D721Med (cell line): ENCODE data around the gene ZNF554.

Experiments
- DNase-seq: peaks from one replicate; pipeline ENCODE4 v3.0.0; 2011; ENCODE audit warnings: low spot score; ENCODE audit not compliant: insufficient read length
- FAIRE-seq: peaks from 2 replicates; lab custom pipeline; 2011; peaks lifted over from hg19 to GRCh38; lab: Jason Lieb, UNC
- TF ChIP-seq, protein P1 (sequence below): IDR thresholded peaks from 2 replicates; pipeline ENCODE4 v1.5.1; 2012; ENCODE audit warnings: mild to moderate bottlenecking, control low read depth; ENCODE audit not compliant: insufficient read depth; ENCODE audit errors: missing control alignments

ZNF554 gene

GRCh38 chr19:2775556-2776430 lies 43.9 kb upstream of the ZNF554 start:
- FAIRE-seq (no peak), DNase-seq (no peak)
- TF ChIP-seq, protein P1, sequence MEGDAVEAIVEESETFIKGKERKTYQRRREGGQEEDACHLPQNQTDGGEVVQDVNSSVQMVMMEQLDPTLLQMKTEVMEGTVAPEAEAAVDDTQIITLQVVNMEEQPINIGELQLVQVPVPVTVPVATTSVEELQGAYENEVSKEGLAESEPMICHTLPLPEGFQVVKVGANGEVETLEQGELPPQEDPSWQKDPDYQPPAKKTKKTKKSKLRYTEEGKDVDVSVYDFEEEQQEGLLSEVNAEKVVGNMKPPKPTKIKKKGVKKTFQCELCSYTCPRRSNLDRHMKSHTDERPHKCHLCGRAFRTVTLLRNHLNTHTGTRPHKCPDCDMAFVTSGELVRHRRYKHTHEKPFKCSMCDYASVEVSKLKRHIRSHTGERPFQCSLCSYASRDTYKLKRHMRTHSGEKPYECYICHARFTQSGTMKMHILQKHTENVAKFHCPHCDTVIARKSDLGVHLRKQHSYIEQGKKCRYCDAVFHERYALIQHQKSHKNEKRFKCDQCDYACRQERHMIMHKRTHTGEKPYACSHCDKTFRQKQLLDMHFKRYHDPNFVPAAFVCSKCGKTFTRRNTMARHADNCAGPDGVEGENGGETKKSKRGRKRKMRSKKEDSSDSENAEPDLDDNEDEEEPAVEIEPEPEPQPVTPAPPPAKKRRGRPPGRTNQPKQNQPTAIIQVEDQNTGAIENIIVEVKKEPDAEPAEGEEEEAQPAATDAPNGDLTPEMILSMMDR = no peak

DNA sequence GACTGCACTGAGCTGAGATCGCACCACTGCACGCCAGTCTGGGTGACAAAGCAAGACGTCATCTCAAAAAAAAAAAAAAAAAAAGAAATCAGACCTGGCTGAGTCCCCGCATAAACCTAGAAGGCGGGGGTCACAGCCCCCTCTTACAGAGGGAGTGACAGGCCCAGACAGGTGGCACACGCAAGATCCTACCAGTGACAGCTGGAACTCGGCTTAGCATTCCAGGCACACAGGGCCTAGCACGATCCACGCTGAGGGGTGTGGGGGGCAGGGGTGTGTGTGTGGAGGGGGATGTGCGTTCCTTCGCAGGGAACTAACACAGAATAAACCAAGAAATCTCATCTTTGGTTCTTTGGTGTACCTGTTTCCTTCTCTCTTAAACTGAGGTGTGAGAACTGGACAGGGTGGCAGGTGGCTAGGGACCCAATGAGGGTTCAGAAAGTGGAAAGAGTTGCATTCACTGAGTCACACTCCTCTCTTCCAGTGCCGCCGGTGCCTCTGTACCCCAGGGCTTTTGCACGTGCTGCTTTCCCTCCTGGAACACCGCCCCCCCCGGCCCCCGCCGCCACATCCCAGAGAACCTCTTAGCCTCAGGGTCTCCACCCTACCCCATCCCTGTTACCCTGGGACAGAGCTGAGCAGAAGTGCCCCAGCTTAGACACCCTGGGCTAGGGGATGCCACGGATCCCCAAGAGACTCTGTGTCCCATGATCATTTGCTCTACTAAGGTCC lies 41.5 kb upstream of the ZNF554 start:
- FAIRE-seq (no peak), DNase-seq (peak; percentile 67)
- TF ChIP-seq, protein P1 = no peak

DNA sequence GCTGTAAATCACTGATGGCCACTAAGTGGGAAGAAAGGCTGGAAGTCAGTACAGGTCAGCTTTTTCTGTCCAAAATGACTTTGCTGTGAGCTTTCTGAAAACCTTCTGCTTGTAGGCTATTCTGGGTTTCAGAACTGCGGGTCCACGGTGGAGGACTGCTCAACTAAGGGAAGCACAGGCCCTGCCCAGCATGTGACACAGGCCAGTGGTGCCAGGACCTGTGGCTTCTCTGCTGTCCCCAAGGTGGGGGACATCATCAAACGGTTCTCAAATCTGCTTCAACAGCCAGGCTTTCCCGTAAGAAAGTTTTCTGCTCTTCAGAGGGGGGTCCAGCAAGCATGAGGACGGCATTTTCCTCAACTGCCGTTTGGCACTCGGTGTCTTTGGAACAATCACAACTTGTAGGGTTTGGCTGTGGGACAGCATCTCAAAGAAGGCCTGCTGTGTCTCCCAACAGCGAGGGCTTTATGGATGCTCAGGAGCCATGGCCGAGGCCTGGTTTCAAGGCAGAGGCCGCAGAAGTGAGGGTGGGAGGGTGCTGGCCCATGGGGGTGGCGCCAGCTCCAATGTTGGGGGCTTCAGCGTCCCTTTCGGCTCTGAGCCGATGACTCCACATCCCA lies 40.4 kb upstream of the ZNF554 start:
- TF ChIP-seq, protein P1 = no peak
- DNase-seq = no peak
- FAIRE-seq = no peak

DNA sequence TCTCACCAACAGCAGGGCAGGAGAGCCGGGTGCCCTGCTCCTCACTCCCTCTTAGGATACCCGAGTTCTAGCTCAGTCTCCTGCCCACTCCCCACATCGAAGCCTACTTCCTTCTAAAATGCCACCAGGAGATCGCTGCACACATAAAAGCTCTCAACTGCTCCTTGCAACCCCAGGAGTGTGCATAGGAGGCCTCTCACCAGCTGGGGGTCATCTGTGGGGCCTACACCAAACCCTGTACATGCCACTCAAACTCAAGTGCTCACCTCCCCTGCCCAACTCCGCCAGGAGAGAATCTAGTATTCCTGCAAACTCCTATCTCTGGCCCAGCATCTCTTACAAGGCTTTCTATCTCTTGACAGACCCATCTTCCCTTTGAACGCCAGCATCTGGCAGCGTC lies 39.4 kb upstream of the ZNF554 start:
- no peak for DNase-seq

GRCh38 chr19:2782329-2782935 lies 37.2 kb upstream of the ZNF554 start:
- TF ChIP-seq, protein P1 = no peak
- FAIRE-seq (no peak), DNase-seq (no peak)

More for the DNA sequence above, 39.4 kb upstream of the ZNF554 start:
- TF ChIP-seq, protein P1 = no peak
- no peak for FAIRE-seq

DNA sequence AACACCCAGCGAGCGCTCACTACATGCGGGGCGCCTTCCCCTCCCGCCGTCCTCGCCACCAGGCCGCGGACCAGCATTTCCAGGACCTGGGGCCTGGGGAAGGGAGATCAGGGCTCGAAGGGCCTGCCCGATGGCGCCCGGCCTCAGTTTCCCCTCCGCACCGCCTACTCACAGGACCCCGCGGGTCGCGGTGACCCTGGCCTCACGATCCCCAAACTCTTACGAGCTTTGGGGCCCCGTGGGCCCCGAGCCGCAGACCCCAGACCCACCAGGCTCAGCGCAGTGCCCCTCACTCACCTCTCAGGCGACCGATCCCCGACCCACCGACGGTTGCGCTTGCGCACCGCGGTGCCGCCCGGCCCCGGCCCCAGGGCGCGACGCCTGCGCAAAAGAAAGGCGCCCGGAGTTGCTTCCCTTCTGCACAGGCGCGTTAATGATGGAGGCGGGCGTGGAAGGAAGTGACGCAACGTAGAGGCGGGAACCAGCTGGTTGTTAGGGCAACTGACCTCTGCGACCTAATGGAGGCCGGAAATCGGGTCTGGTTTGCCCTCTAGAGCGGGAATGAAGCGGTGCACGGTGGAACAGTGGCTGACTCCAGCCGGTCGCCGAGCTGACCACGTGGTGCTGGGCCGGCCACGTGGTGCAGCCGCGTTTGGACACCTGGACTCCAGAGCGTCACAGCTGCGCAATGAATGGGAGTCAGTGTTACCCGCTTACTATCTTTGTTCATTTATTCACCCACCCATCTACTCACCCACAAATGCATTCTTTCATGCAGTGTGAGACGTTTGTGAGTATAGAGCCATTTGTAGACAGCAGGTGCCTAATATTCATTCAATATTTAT lies 36.5 kb upstream of the ZNF554 start, which contains the start of gene SGTA:
TSS of gene SGTA (minus strand) at position 338 of the 845 bp plus-strand sequence. CDS start 14,205 bp downstream, outside the sequence.
- TF ChIP-seq, protein P1 = peak; percentile 3
- FAIRE-seq = no peak
- peak; percentile 99 for DNase-seq
